IMR-90 (cell line): ENCODE results near the gene SFXN2. TPM values are rescaled to one million over a fixed set of nuclear protein-coding genes. Genes with fewer than 3 reads are reported as not detected.

Experiments
- ATAC-seq: fragments of 200-7000 bp; cut with Tn5 transposase; 2 replicates; pipeline ENCODE4 v1.9.1; 2020; ENCODE audit warnings: low read depth, mild to moderate bottlenecking, moderate library complexity
- BruUV-seq: library from RNA; stranded (reverse); fragments of 400-500 nt; replicated peaks from 2 replicates; lab custom pipeline; 2021; lab: Mats Ljungman, UMichigan
- CTCF ChIA-PET: fragments of 300-600 bp; formaldehyde crosslinking; extraction: SDS; loops from one replicate; lab custom pipeline; 2021; ENCODE audit warnings: antibody characterized with exemption; lab: Yijun Ruan, JAX
- POLR2A ChIA-PET: fragments of 300-600 bp; sonication (Branson Sonifier 250); formaldehyde crosslinking; loops from one replicate; lab custom pipeline; 2022; ENCODE audit warnings: antibody characterized with exemption; ENCODE audit not compliant: unreplicated experiment; lab: Charles Lee
- DNase-seq: peaks from one replicate; pipeline ENCODE4 v3.0.0; 2013
- H2AFZ ChIP-seq: replicated peaks from 2 replicates; pipeline ENCODE3; 2013; ENCODE audit warnings: low read length, mild to moderate bottlenecking; ENCODE audit not compliant: poor library complexity
- H2AK5ac ChIP-seq: 2 replicates; pipeline ENCODE4 v1.6.1; 2013; ENCODE audit warnings: low read depth, low read length, inconsistent platforms
- H2AK9ac ChIP-seq: replicated peaks from 2 replicates; pipeline ENCODE3; 2013; ENCODE audit warnings: mild to moderate bottlenecking, low read depth, low read length, moderate library complexity; ENCODE audit not compliant: poor library complexity
- H2BK120ac ChIP-seq: 2 replicates; pipeline ENCODE4 v1.6.1; 2013; ENCODE audit warnings: low read depth, low read length, inconsistent platforms
- H2BK15ac ChIP-seq: 3 replicates; pipeline ENCODE4 v1.6.1; 2013; ENCODE audit warnings: low read depth, low read length, inconsistent platforms
- H2BK20ac ChIP-seq: 2 replicates; pipeline ENCODE4 v1.6.1; 2013; ENCODE audit warnings: low read depth, mild to moderate bottlenecking, inconsistent platforms, low read length, moderate library complexity
- H2BK5ac ChIP-seq: 2 replicates; pipeline ENCODE4 v1.6.1; 2013; ENCODE audit warnings: mild to moderate bottlenecking, low read depth, low read length, inconsistent platforms; ENCODE audit not compliant: poor library complexity, severe bottlenecking
- H3K14ac ChIP-seq: replicated peaks from 2 replicates; pipeline ENCODE4 v1.6.1; 2013; ENCODE audit warnings: low read depth, low read length, inconsistent platforms
- H3K18ac ChIP-seq: 2 replicates; pipeline ENCODE4 v1.6.1; 2013; ENCODE audit warnings: low read depth, low read length, control low read depth
- H3K23ac ChIP-seq: 2 replicates; pipeline ENCODE4 v1.6.1; 2013; ENCODE audit warnings: low read depth, low read length, inconsistent platforms
- H3K27ac ChIP-seq: 2 replicates; pipeline ENCODE4 v1.5.1; 2013; ENCODE audit warnings: mild to moderate bottlenecking, control low read depth, low read length; ENCODE audit not compliant: insufficient read depth
- H3K27me3 ChIP-seq: 2 replicates; pipeline ENCODE4 v1.6.1; 2013; ENCODE audit warnings: low read length; ENCODE audit not compliant: control insufficient read depth, insufficient read depth
- H3K36me3 ChIP-seq: 2 replicates; pipeline ENCODE4 v1.6.1; 2013; ENCODE audit warnings: low read length, mixed read lengths; ENCODE audit not compliant: control insufficient read depth, insufficient read depth
- H3K4ac ChIP-seq: 2 replicates; pipeline ENCODE4 v1.6.1; 2013; ENCODE audit warnings: low read depth, low read length, inconsistent platforms
- H3K4me1 ChIP-seq: 2 replicates; pipeline ENCODE4 v1.6.1; 2013; ENCODE audit warnings: low read length, mixed read lengths; ENCODE audit not compliant: control insufficient read depth, insufficient read depth
- H3K4me2 ChIP-seq: 2 replicates; pipeline ENCODE4 v1.6.1; 2013; ENCODE audit warnings: low read depth, mild to moderate bottlenecking, control low read depth, low read length, moderate library complexity
- H3K4me3 ChIP-seq: 2 replicates; pipeline ENCODE4 v1.5.1; 2013; ENCODE audit warnings: low read depth, mild to moderate bottlenecking, control low read depth, low read length, moderate library complexity; ENCODE audit not compliant: insufficient read depth
- H3K56ac ChIP-seq: 2 replicates; pipeline ENCODE4 v1.6.1; 2013; ENCODE audit warnings: low read length, inconsistent platforms; ENCODE audit not compliant: insufficient read depth; ENCODE audit errors: extremely low read depth
- H3K79me1 ChIP-seq, 2 experiments: 2 replicates each; pipeline ENCODE4 v1.6.1; 2013; ENCODE audit warnings: low read length in 2 of 2, inconsistent platforms in 1 of 2, low read depth in 1 of 2
- H3K9ac ChIP-seq: 2 replicates; pipeline ENCODE4 v1.6.1; 2013; ENCODE audit warnings: low read depth, low read length, control low read depth
- H3K9me1 ChIP-seq: 2 replicates; pipeline ENCODE4 v1.6.1; 2013; ENCODE audit warnings: low read length, inconsistent platforms; ENCODE audit not compliant: insufficient read depth
- H3K9me3 ChIP-seq: 2 replicates; pipeline ENCODE4 v1.6.1; 2013; ENCODE audit warnings: low read length; ENCODE audit not compliant: control insufficient read depth, insufficient read depth
- H4K20me1 ChIP-seq: 2 replicates; pipeline ENCODE4 v1.6.1; 2013; ENCODE audit warnings: low read length, inconsistent platforms; ENCODE audit not compliant: insufficient read depth
- H4K5ac ChIP-seq: 2 replicates; pipeline ENCODE4 v1.6.1; 2013; ENCODE audit warnings: mild to moderate bottlenecking, low read depth, low read length, control low read depth
- H4K8ac ChIP-seq, 2 experiments: 2 replicates each; pipeline ENCODE4 v1.6.1; 2013; ENCODE audit warnings: low read depth in 2 of 2, low read length in 2 of 2, control low read depth in 1 of 2, inconsistent platforms in 1 of 2
- H4K91ac ChIP-seq: 2 replicates; pipeline ENCODE4 v1.6.1; 2013; ENCODE audit warnings: low read depth, low read length, inconsistent platforms; ENCODE audit not compliant: insufficient read depth
- CHD1 ChIP-seq: IDR thresholded peaks from 2 replicates; pipeline ENCODE4 v1.6.1; 2012; ENCODE audit warnings: low read depth, low read length, improper control_type of control experiment
- WGBS, 2 experiments: methylation state at CpG; one replicate each; pipeline versions ENCODE4 v1.1.5 to v1.1.7; 2013; ENCODE audit warnings: missing lambda C conversion rate in 2 of 2; ENCODE audit not compliant: insufficient read length in 1 of 2; ENCODE audit errors: extremely low coverage in 2 of 2; 5-methylcytosine and 5-hydroxymethylcytosine counted together
- dilution Hi-C: fragments of 300-500 bp; cut with HindIII; formaldehyde crosslinking; loops from one replicate; pipeline ENCODE4 v1.14.3; 2018; ENCODE audit warnings: low sequenced_read_pairs; ENCODE audit not compliant: unreplicated experiment
- in situ Hi-C: fragments of 300-500 bp; cut with MboI; formaldehyde crosslinking; loops from 3 replicates; pipeline ENCODE4 v1.14.3; 2019; ENCODE audit warnings: low sequenced_read_pairs, inconsistent platforms, mixed read lengths
- intact Hi-C: fragments of 100-400 bp; cut with micrococcal nuclease; formaldehyde crosslinking; loops from 2 replicates; pipeline ENCODE4 v1.10.0; 2022
- polyA plus RNA-seq, 3 experiments: library from polyadenylated mRNA; depleted of rRNA; stranded (reverse); fragments of >200 nt; gene quantifications; 2 replicates each; pipeline ENCODE4 v1.2.3, GENCODE V29; 2012; ENCODE audit warnings: low replicate concordance in 1 of 3
- total RNA-seq: library from RNA; depleted of rRNA; stranded (reverse); fragments of >200 nt; gene quantifications from 2 replicates; pipeline ENCODE4 v1.2.3, GENCODE V29; 2012

The SFXN2 gene
- total and polyA plus RNA-seq, 2 of the 4 experiments (the other 2 are of a cell fraction), result 6.9 to 11.7 TPM

GRCh38 chr10:102701272-102701671, 13.2 kb upstream of the SFXN2 start:
- Histone ChIP-seq H4K91ac (no peak overlapping the region), H3K14ac (no peak overlapping the region), H3K4ac (no peak overlapping the region), H2BK20ac (no peak overlapping the region), H3K27ac (no peak overlapping the region), H3K4me3 (no peak overlapping the region), H3K18ac (no peak overlapping the region), H3K56ac (no peak overlapping the region), H4K8ac (no peak overlapping the region), H2BK5ac (no peak overlapping the region), H3K4me2 (no peak overlapping the region), H3K27me3 (no peaks in the 10 kb centered on the region), H4K20me1 (no peaks in the 10 kb centered on the region; the same call in 1 of the 2 replicates), H3K36me3 (peaks cover 10% of the 10 kb centered on the region), H3K9ac (no peak overlapping the region), H2BK120ac (no peak overlapping the region), H2AK5ac (no peak overlapping the region; the same call in 1 of the 2 replicates), H3K79me1 (peaks cover 9 to 25% of the 10 kb centered on the region in 2 experiments; a peak in 3 of 4 replicates), H2AK9ac (no peak overlapping the region), H2BK15ac (no peak overlapping the region), H3K23ac (peak overlapping the region; percentile 76; the same call in 1 of the 2 replicates), H3K9me1 (peaks cover 7% of the 10 kb centered on the region), H4K5ac (no peak overlapping the region), H3K9me3 (no peaks in the 10 kb centered on the region), H3K4me1 (peaks cover 9% of the 10 kb centered on the region), H2AFZ (no peak overlapping the region)
- dilution Hi-C loops, result no loop called here
- DNase-seq, result peak; percentile 50
- no CpG with 5 or more reads among the region's 3 CpGs for WGBS, 2 experiments
- CTCF ChIA-PET, result interaction anchor here (0.8 to 1.0 kb wide), 3 partner anchors 10 to 211 kb away, joined by 3 read pairs; no protein-coding TSS in a partner anchor
- in situ Hi-C loops, result no loop called here
- BruUV-seq, result no TSS peak
- POLR2A ChIA-PET, result no interaction called here
- no peak; the same call in 1 of the 2 replicates for ATAC-seq
- intact Hi-C loops, result no loop called here
- TF ChIP-seq CHD1, result no peak
